C4-2B (cell line): ENCODE data around the gene TNFSF9.

Experiments
- CTCF ChIP-seq: fragments of 450-650 bp; conservative IDR thresholded peaks from 2 replicates; pipeline ENCODE4 v1.5.1; 2017; ENCODE audit warnings: mild to moderate bottlenecking
- ZFX ChIP-seq: fragments of 450-650 bp; IDR thresholded peaks from 2 replicates; pipeline ENCODE4 v1.6.1; 2017

GRCh38 chr19:6514926-6515544, 15.8 kb upstream of the TNFSF9 start:
- TF ChIP-seq CTCF (no peak), ZFX (no peak)
